CD4-positive, alpha-beta memory T cell (primary cell): ENCODE results near the gene SLC8A2. TPM values are rescaled to one million over a fixed set of nuclear protein-coding genes. Genes with fewer than 3 reads are reported as not detected.

Experiments used
- CTCF ChIA-PET: fragments of 350-600 bp; sonication (Branson Sonifier 250); formaldehyde crosslinking; loops from one replicate; lab custom pipeline; 2021; ENCODE audit warnings: inconsistent platforms; ENCODE audit not compliant: partially characterized antibody; lab: Charles Lee
- POLR2A ChIA-PET: fragments of 350-600 bp; sonication (Branson Sonifier 250); formaldehyde crosslinking; loops from one replicate; lab custom pipeline; 2021; ENCODE audit not compliant: partially characterized antibody; lab: Charles Lee
- DNase-seq, 5 donors: peaks; one replicate each; pipeline versions ENCODE4 v3.0.0 to v3.0.0-alpha.2; 2020 to 2022; ENCODE audit warnings: mixed read lengths in 1 of 5
- H3K27ac ChIP-seq: one replicate; pipeline ENCODE4 v1.7.0; 2013; ENCODE audit warnings: low read depth, low read length
- H3K27me3 ChIP-seq: 2 replicates; pipeline ENCODE4 v1.7.0; 2013; ENCODE audit warnings: mild to moderate bottlenecking, low read length, moderate library complexity; ENCODE audit not compliant: insufficient read depth
- H3K36me3 ChIP-seq: 2 replicates; pipeline ENCODE4 v1.7.0; 2013; ENCODE audit warnings: mild to moderate bottlenecking, low read length, moderate library complexity; ENCODE audit not compliant: insufficient read depth
- H3K4me1 ChIP-seq: 2 replicates; pipeline ENCODE4 v1.7.0; 2013; ENCODE audit warnings: mild to moderate bottlenecking, low read length, moderate library complexity; ENCODE audit not compliant: insufficient read depth
- H3K4me3 ChIP-seq, 2 donors: one replicate each; pipeline ENCODE4 v1.7.0; 2013; ENCODE audit warnings: low read length in 2 of 2, mild to moderate bottlenecking in 1 of 2
- H3K9me3 ChIP-seq, 2 donors: one replicate each; pipeline ENCODE4 v1.7.0; 2013; ENCODE audit warnings: low read length in 2 of 2, control low read depth in 1 of 2; ENCODE audit not compliant: control insufficient read depth in 1 of 2
- H3K27ac Mint-ChIP-seq, 7 donors: one replicate each; pipeline ENCODE4 v1.8.0; 2020 to 2021; ENCODE audit warnings: mixed read lengths in 7 of 7, mild to moderate bottlenecking in 6 of 7, inconsistent platforms in 3 of 7, moderate library complexity in 3 of 7
- H3K27me3 Mint-ChIP-seq, 2 donors: one replicate each; pipeline ENCODE4 v1.8.0; 2020 to 2021; ENCODE audit warnings: mixed read lengths in 2 of 2
- H3K36me3 Mint-ChIP-seq, 2 donors: one replicate each; pipeline ENCODE4 v1.8.0; 2020 to 2021; ENCODE audit warnings: mixed read lengths in 2 of 2, inconsistent platforms in 1 of 2, mild to moderate bottlenecking in 1 of 2
- H3K4me1 Mint-ChIP-seq, 4 donors: one replicate each; pipeline ENCODE4 v1.8.0; 2020 to 2021; ENCODE audit warnings: mixed read lengths in 4 of 4, mild to moderate bottlenecking in 1 of 4
- H3K4me3 Mint-ChIP-seq, 8 donors: one replicate each; pipeline ENCODE4 v1.8.0; 2020 to 2021; ENCODE audit warnings: mixed read lengths in 8 of 8, mild to moderate bottlenecking in 7 of 8, moderate library complexity in 6 of 8, inconsistent platforms in 3 of 8
- H3K9me3 Mint-ChIP-seq, 8 donors: one replicate each; pipeline ENCODE4 v1.8.0; 2020 to 2021; ENCODE audit warnings: mixed read lengths in 8 of 8, mild to moderate bottlenecking in 5 of 8, inconsistent platforms in 3 of 8, moderate library complexity in 1 of 8
- intact Hi-C: fragments of 100-400 bp; cut with micrococcal nuclease; formaldehyde crosslinking; loops from one replicate; pipeline ENCODE4 v1.15.1; 2023
- polyA plus RNA-seq, 2 donors: library from polyadenylated mRNA; unstranded; fragments of 300-500 nt; fragmentation: Illumina TruSeq; gene quantifications; one replicate each; pipeline ENCODE4 v1.2.3, GENCODE V29; 2021
- total RNA-seq, 2 experiments: library from RNA; stranded (reverse); gene quantifications; one replicate each; pipeline ENCODE4 v1.2.3, GENCODE V29; 2021

SLC8A2 gene
- total and polyA plus RNA-seq, 4 experiments from 2014 or later = not detected

DNA sequence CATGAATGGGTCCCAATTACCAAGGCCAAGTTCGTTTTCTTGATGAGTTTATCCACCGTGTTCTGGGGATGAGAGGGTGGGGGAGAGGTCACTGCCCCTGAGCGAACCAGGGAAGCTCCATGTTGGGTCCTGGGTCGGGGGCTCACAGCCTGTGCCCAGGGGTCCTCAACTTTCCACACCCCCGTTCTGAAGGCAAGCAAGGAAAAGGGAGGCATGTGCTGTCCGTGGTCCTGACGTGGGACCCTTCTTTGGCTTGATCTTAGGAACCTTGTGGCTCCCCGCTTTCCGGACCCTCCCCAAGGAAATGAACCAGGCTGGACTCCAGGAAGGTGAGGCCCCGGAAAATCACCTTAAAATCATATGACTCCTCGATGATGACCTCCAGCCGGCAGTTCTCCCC is 34.2 kb downstream of the SLC8A2 start:
- H3K4me3 ChIP-seq = no peak overlapping the region
- H3K4me1 ChIP-seq = peaks cover 13% of the 10 kb centered on the region
- H3K36me3 ChIP-seq = no peaks in the 10 kb centered on the region
- Mint-ChIP-seq H3K27me3 (peaks cover 26 to 39% of the 10 kb centered on the region in 2 donors), H3K9me3 (no peaks in the 10 kb centered on the region), H3K27ac (peak overlapping the region in 1 of 7 donors; percentile 80), H3K4me1 (peaks cover 7 to 21% (median 17%) of the 10 kb centered on the region in 4 donors), H3K36me3 (no peaks in the 10 kb centered on the region), H3K4me3 (peak overlapping the region in 2 of 8 donors; percentile 7 to 37)
- H3K9me3 ChIP-seq = no peaks in the 10 kb centered on the region
- ChIA-PET POLR2A (interaction anchor here (1.4 kb wide), 1 partner anchor 173 kb away, joined by 7 read pairs; no protein-coding TSS in a partner anchor), CTCF (interaction anchor here (8.1 to 10.6 kb wide), 2 partner anchors 260 to 271 kb away, joined by 84 to 293 read pairs; partner anchors contain the start of gene EHD2)
- H3K27ac ChIP-seq = no peak overlapping the region
- peaks cover 6% of the 10 kb centered on the region for H3K27me3 ChIP-seq
- intact Hi-C loops = loop anchor here (5.0 kb wide), 1 partner anchor 45 kb away; the partner anchor contains the start of gene KPTN
- DNase-seq = no peak

DNA sequence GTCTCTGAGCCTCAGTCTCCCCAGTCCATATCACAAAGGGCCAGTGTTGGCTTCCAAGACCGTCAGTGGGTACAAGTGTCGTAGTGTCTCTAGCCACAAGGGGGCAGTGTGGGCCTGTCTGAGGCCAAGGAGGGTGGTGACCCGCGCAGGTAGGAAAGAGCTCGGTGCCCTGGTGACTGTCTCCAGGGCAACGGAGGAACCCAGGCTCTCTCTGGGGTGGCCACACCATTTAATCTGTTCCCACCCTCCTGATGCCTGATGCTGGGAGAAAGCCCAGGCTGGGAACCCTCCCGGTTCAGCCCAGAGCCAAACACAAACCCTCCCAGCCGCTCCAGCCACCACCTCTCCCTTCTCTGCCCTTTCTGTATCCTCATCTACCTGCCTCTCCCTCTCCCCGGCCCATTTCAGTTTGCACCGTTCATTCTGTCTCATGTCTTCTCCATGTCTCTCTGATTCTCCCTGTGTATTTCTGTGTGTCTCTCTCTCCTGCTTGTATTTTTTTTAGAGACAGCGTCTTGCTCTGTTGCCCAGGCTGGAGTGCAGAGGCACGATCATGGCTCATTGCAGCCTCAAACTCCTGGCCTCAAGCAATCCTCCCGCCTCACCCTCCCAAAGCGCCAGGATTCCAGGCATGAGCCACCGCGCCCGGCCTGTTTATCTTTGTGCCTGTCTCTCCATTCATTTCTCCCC is 34.8 kb downstream of the SLC8A2 start:
- peaks cover 13% of the 10 kb centered on the region for H3K4me1 ChIP-seq
- ChIA-PET CTCF (interaction anchor here (0.5 to 10.6 kb wide), 32 partner anchors 9 to 596 kb away, joined by 3 to 293 read pairs (median 3); partner anchors contain the start of genes DHX34, EHD2, KPTN and MEIS3), POLR2A (interaction anchor here (0.5 to 2.4 kb wide), 5 partner anchors 79 to 271 kb away, joined by 3 to 10 read pairs (median 5); partner anchors contain the start of gene NAPA)
- H3K9me3 ChIP-seq = no peaks in the 10 kb centered on the region
- H3K4me3 Mint-ChIP-seq = peak overlapping the region in 4 of 8 donors; percentile 14 to 46 (median 34)
- H3K27ac Mint-ChIP-seq = peak overlapping the region in 5 of 7 donors; percentile 19 to 80 (median 46)
- peaks cover 24 to 37% of the 10 kb centered on the region in 2 donors for H3K27me3 Mint-ChIP-seq
- no peaks in the 10 kb centered on the region for H3K36me3 ChIP-seq
- H3K4me1 Mint-ChIP-seq = peaks cover 7 to 21% (median 17%) of the 10 kb centered on the region in 4 donors
- H3K9me3 Mint-ChIP-seq = no peaks in the 10 kb centered on the region
- intact Hi-C loops = loop anchor here (1.0 to 5.0 kb wide), 4 partner anchors 45 to 306 kb away; partner anchors contain the start of genes KPTN and NAPA
- peak; percentile 71 to 82 (median 78) for DNase-seq
- no peak overlapping the region for H3K4me3 ChIP-seq
- H3K36me3 Mint-ChIP-seq = no peaks in the 10 kb centered on the region
- H3K27me3 ChIP-seq = peaks cover 6% of the 10 kb centered on the region
- no peak overlapping the region for H3K27ac ChIP-seq

DNA sequence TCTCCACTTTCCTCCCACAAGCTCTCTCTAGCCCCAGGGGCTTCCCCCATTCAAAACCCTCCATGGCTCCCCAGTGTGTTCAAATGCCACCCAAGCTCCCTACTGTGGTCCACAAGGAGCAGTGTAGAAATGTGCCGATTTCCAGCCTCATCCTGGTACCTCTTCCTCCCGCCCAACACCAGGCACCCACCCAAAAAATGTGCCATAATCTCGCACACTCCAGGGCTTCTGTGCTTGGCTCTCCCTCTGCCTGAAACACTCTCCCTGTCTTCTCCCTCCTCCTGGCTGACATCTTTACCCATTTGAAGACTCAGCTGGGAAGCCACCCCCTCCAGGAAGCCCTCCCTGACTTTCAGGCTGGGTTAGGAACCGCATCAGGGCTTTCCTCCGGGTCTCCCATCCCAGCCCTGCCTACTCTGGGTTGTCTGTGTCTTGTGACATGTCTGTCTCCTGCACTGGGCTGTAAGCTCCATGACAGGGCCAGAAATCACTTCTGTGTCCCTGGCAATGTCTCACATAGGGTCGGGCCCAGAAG is 35.7 kb downstream of the SLC8A2 start:
- ChIA-PET CTCF (interaction anchor here (1.0 to 10.6 kb wide), 21 partner anchors 8 to 309 kb away, joined by 3 to 293 read pairs (median 4); partner anchors contain the start of genes EHD2, KPTN, MEIS3 and NAPA), POLR2A (interaction anchor here (0.6 to 2.4 kb wide), 4 partner anchors 79 to 271 kb away, joined by 3 to 10 read pairs (median 5); partner anchors contain the start of gene NAPA)
- no peak overlapping the region for H3K4me3 ChIP-seq
- H3K27ac ChIP-seq = no peak overlapping the region
- Mint-ChIP-seq H3K27me3 (peaks cover 21 to 34% of the 10 kb centered on the region in 2 donors), H3K36me3 (no peaks in the 10 kb centered on the region), H3K9me3 (no peaks in the 10 kb centered on the region), H3K4me1 (peaks cover 7 to 22% (median 19%) of the 10 kb centered on the region in 4 donors), H3K4me3 (peak overlapping the region in 5 of 8 donors; percentile 10 to 80 (median 64)), H3K27ac (peak overlapping the region in 2 of 7 donors; percentile 19 to 50)
- intact Hi-C loops = loop anchor here (1.0 to 5.0 kb wide), 4 partner anchors 46 to 307 kb away; partner anchors contain the start of genes KPTN and NAPA
- H3K36me3 ChIP-seq = no peaks in the 10 kb centered on the region
- DNase-seq = no peak
- peaks cover 13% of the 10 kb centered on the region for H3K4me1 ChIP-seq
- H3K27me3 ChIP-seq = peaks cover 2% of the 10 kb centered on the region
- H3K9me3 ChIP-seq = no peaks in the 10 kb centered on the region

DNA sequence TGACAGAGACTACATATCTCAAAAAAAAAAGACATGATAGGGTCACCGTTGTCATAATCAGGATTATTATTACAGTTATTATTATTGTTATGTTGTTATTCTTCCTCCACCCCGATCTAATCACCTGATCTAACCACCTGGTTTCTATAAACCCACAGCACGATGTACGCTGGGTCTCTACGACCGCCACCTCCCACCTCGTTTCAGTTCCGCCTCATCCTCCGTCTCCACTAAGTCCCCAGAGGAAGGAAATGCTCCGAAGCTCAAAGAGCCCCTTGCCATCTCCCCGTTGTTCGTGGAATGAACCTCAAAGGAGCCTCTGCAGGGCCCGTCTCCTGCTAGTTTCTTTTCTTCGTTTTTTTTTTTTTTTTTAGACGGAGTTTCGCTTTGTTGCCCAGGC is 36.5 kb downstream of the SLC8A2 start:
- Mint-ChIP-seq H3K27ac (peak overlapping the region in 6 of 7 donors; percentile 14 to 78 (median 72)), H3K9me3 (no peaks in the 10 kb centered on the region), H3K36me3 (no peaks in the 10 kb centered on the region), H3K4me3 (peak overlapping the region; percentile 62 to 88 (median 79)), H3K4me1 (peaks cover 7 to 27% (median 20%) of the 10 kb centered on the region in 4 donors), H3K27me3 (peaks cover 18 to 32% of the 10 kb centered on the region in 2 donors)
- DNase-seq = peak in 1 of 5 donors; percentile 66
- peaks cover 13% of the 10 kb centered on the region for H3K4me1 ChIP-seq
- POLR2A ChIA-PET = interaction anchor here (1.1 to 2.4 kb wide), 2 partner anchors 80 to 272 kb away, joined by 3 to 10 read pairs; partner anchors contain the start of gene NAPA
- no peaks in the 10 kb centered on the region for H3K36me3 ChIP-seq
- H3K9me3 ChIP-seq = no peaks in the 10 kb centered on the region
- intact Hi-C loops = loop anchor here (5.0 kb wide), 1 partner anchor 47 kb away; the partner anchor contains the start of gene KPTN
- no peak overlapping the region for H3K27ac ChIP-seq
- CTCF ChIA-PET = interaction anchor here (0.7 to 10.6 kb wide), 8 partner anchors 7 to 309 kb away, joined by 3 to 293 read pairs (median 12); partner anchors contain the start of genes EHD2, KPTN and NAPA
- no peak overlapping the region for H3K4me3 ChIP-seq
- no peaks in the 10 kb centered on the region for H3K27me3 ChIP-seq

DNA sequence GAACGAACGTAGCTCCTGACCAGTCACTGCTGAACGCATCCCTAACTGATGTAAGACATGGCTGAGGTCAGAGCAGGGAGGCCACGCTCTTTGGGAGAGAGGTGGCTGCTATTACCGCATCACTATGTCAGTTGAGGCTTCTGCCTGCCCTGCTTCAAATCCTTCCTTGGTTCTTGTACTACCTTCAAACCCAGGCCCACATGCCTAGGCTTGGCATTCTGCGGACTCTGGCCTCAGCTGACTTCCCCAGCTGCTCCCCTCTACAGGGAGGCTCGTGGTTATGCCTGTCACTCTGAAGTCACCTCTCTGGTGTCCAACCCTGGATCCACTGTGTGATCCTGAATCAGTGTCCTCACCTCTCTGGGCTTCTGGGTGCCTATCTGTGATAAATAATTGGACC is 37.6 kb downstream of the SLC8A2 start:
- Histone ChIP-seq H3K4me1 (peaks cover 21% of the 10 kb centered on the region), H3K27me3 (peaks cover 8% of the 10 kb centered on the region), H3K27ac (no peak overlapping the region), H3K9me3 (no peaks in the 10 kb centered on the region), H3K36me3 (no peaks in the 10 kb centered on the region), H3K4me3 (no peak overlapping the region)
- POLR2A ChIA-PET = interaction anchor here (2.4 kb wide), 1 partner anchor 273 kb away, joined by 10 read pairs; no protein-coding TSS in a partner anchor
- H3K4me3 Mint-ChIP-seq = no peak overlapping the region
- no peak overlapping the region for H3K27ac Mint-ChIP-seq
- H3K4me1 Mint-ChIP-seq = peaks cover 10 to 33% (median 26%) of the 10 kb centered on the region in 4 donors
- H3K36me3 Mint-ChIP-seq = no peaks in the 10 kb centered on the region
- intact Hi-C loops = no loop called here
- no peak for DNase-seq
- peaks cover 18 to 32% of the 10 kb centered on the region in 2 donors for H3K27me3 Mint-ChIP-seq
- CTCF ChIA-PET = interaction anchor here (1.1 to 10.6 kb wide), 7 partner anchors 8 to 310 kb away, joined by 4 to 293 read pairs (median 10); partner anchors contain the start of genes EHD2 and NAPA
- H3K9me3 Mint-ChIP-seq = no peaks in the 10 kb centered on the region

DNA sequence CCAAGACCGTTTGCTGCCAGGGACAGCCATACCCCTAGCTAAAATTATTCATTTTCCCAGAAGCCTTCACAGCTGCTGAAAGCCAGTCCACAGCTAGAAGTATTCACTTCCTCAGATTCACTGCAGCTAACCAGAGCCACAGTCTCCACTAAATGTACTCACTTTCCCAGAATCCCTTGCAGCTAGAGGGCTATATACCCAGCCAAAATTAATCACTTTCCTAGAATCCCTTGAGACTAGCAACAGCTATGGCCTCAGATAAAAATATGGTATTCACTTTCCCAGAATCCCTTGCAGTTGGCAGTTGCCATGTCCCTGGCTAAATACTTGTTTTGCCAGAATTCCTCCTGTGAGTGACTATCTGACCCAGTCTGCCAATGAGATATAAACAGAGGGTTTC is 38.6 kb downstream of the SLC8A2 start:
- CTCF ChIA-PET = interaction anchor here (0.6 to 10.6 kb wide), 17 partner anchors 9 to 358 kb away, joined by 3 to 293 read pairs (median 3); partner anchors contain the start of gene EHD2
- intact Hi-C loops = no loop called here
- DNase-seq = no peak
- no peak overlapping the region for H3K27ac ChIP-seq
- peaks cover 12 to 33% (median 26%) of the 10 kb centered on the region in 4 donors for H3K4me1 Mint-ChIP-seq
- no peaks in the 10 kb centered on the region for H3K9me3 Mint-ChIP-seq
- H3K36me3 ChIP-seq = no peaks in the 10 kb centered on the region
- POLR2A ChIA-PET = no interaction called here
- H3K27me3 Mint-ChIP-seq = peaks cover 15 to 24% of the 10 kb centered on the region in 2 donors
- peaks cover 9% of the 10 kb centered on the region for H3K27me3 ChIP-seq
- H3K27ac Mint-ChIP-seq = no peak overlapping the region
- H3K36me3 Mint-ChIP-seq = no peaks in the 10 kb centered on the region
- H3K4me3 ChIP-seq = no peak overlapping the region
- peaks cover 30% of the 10 kb centered on the region for H3K4me1 ChIP-seq
- H3K9me3 ChIP-seq = no peaks in the 10 kb centered on the region
- H3K4me3 Mint-ChIP-seq = no peak overlapping the region
